GM19452 (cell line): ENCODE data around the gene CACNG1.

Experiments
- ATAC-seq: cut with Tn5 transposase; IDR thresholded peaks from one replicate; pipeline ENCODE4 v1.9.1; 2021; ENCODE audit not compliant: unreplicated experiment

Gene CACNG1

GRCh38 chr17:67044016-67044772 lies at the start of gene CACNG1:
CACNG1 (plus strand) TSS chr17:67044554; CDS start chr17:67044661, 107 bp downstream.
- ATAC-seq, result no peak

GRCh38 chr17:66994930-66995535 lies 49.3 kb upstream of the CACNG1 start:
- ATAC-seq, result no peak

- ATAC-seq, result no peak
These were observed 48.4 kb upstream of the CACNG1 start for GRCh38 chr17:66995944-66996343.

GRCh38 chr17:66996926-66997325 lies 47.4 kb upstream of the CACNG1 start:
- no peak for ATAC-seq

GRCh38 chr17:67003231-67003630 lies 41.1 kb upstream of the CACNG1 start:
- ATAC-seq, result no peak

- ATAC-seq, result no peak
These were observed 40.2 kb upstream of the CACNG1 start for GRCh38 chr17:67004181-67004580.

- no peak for ATAC-seq
These were observed 37.1 kb upstream of the CACNG1 start for GRCh38 chr17:67007266-67007665.

- ATAC-seq, result no peak
These were observed 36.3 kb upstream of the CACNG1 start for GRCh38 chr17:67008101-67008500.

- ATAC-seq, result no peak
These were observed 32.7 kb upstream of the CACNG1 start for GRCh38 chr17:67011527-67012175.

- no peak for ATAC-seq
These were observed 30.5 kb upstream of the CACNG1 start for GRCh38 chr17:67013891-67014290.

- no peak for ATAC-seq
These were observed 29.4 kb upstream of the CACNG1 start for GRCh38 chr17:67015001-67015400.

GRCh38 chr17:67016039-67016762 lies 28.2 kb upstream of the CACNG1 start:
- ATAC-seq, result no peak

- no peak for ATAC-seq
These were observed 26.4 kb upstream of the CACNG1 start for GRCh38 chr17:67017910-67018309.

GRCh38 chr17:67018471-67019434 lies 25.6 kb upstream of the CACNG1 start:
- no peak for ATAC-seq

- no peak for ATAC-seq
These were observed 24.5 kb upstream of the CACNG1 start for GRCh38 chr17:67019809-67020208.

- no peak for ATAC-seq
These were observed 24.0 kb upstream of the CACNG1 start for GRCh38 chr17:67020293-67020766.

GRCh38 chr17:67021196-67021595 lies 23.2 kb upstream of the CACNG1 start:
- no peak for ATAC-seq

- no peak for ATAC-seq
These were observed 22.5 kb upstream of the CACNG1 start for GRCh38 chr17:67021743-67022450.

- ATAC-seq, result no peak
These were observed 21.9 kb upstream of the CACNG1 start for GRCh38 chr17:67022451-67022810.

GRCh38 chr17:67024736-67025135 lies 19.6 kb upstream of the CACNG1 start:
- no peak for ATAC-seq
